Central memory CD8-positive, alpha-beta T cell (primary cell): ENCODE measurements around the gene DCN.

Experiments
- ATAC-seq: fragments of 150-1000 bp; cut with Tn5 transposase; replicated peaks from 2 replicates; pipeline ENCODE4 v1.10.0; 2022; ENCODE audit warnings: mild to moderate bottlenecking, moderate FRiP score, moderate number of reproducible peaks; ENCODE audit not compliant: poor library complexity, severe bottlenecking; ENCODE audit errors: extremely low read depth
- DNase-seq, 2 donors: peaks; one replicate each; pipeline ENCODE4 v3.0.0; 2021; ENCODE audit warnings: low spot score in 2 of 2
- H3K27ac Mint-ChIP-seq: one replicate; pipeline ENCODE4 v1.8.0; 2022; ENCODE audit warnings: low read depth, mild to moderate bottlenecking, moderate library complexity, mixed read lengths
- H3K27me3 Mint-ChIP-seq: one replicate; pipeline ENCODE4 v1.8.0; 2022; ENCODE audit warnings: mixed read lengths
- H3K36me3 Mint-ChIP-seq: one replicate; pipeline ENCODE4 v1.8.0; 2022; ENCODE audit warnings: mild to moderate bottlenecking, moderate library complexity, mixed read lengths; ENCODE audit not compliant: insufficient read depth
- H3K4me1 Mint-ChIP-seq: one replicate; pipeline ENCODE4 v1.8.0; 2022; ENCODE audit warnings: mixed read lengths
- H3K4me3 Mint-ChIP-seq: one replicate; pipeline ENCODE4 v1.8.0; 2022; ENCODE audit warnings: mild to moderate bottlenecking, moderate library complexity, mixed read lengths
- H3K9me3 Mint-ChIP-seq: one replicate; pipeline ENCODE4 v1.8.0; 2022; ENCODE audit warnings: mixed read lengths

Gene DCN

GRCh38 chr12:91155990-91156389 is 26.6 kb downstream of the DCN start:
- no peak for ATAC-seq
- H3K4me3 Mint-ChIP-seq = no peak overlapping the region

DNA sequence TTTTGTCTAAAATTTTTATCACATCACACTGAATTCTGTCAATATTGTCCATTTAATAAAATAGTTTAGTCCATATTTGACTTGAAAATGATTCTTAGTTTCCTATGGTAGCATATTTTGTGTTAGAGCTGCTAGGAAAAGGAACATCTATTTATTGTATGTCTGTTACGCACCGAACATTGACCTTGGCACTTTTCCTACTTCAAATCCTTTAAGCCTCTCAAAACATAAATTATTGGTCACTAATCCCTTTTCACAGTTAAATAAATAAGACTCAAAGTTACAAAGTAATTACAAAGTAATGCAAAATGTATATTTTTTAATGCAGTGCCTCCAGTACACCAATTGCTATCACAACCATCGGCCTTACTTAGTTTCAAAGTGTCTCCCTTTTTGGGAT is 28.5 kb downstream of the DCN start:
- H3K4me3 Mint-ChIP-seq = no peak overlapping the region
- ATAC-seq = no peak
- H3K36me3 Mint-ChIP-seq = no peaks in the 10 kb centered on the region
- no peak for DNase-seq
- peaks cover 5% of the 10 kb centered on the region for H3K9me3 Mint-ChIP-seq
- no peaks in the 10 kb centered on the region for H3K27me3 Mint-ChIP-seq
- no peaks in the 10 kb centered on the region for H3K4me1 Mint-ChIP-seq
- no peak overlapping the region for H3K27ac Mint-ChIP-seq

More at GRCh38 chr12:91155990-91156389, 26.6 kb downstream of the DCN start:
- no peaks in the 10 kb centered on the region for H3K36me3 Mint-ChIP-seq
- H3K27me3 Mint-ChIP-seq = no peaks in the 10 kb centered on the region
- no peaks in the 10 kb centered on the region for H3K4me1 Mint-ChIP-seq
- peaks cover under 1% of the 10 kb centered on the region for H3K9me3 Mint-ChIP-seq
- no peak for DNase-seq
- H3K27ac Mint-ChIP-seq = no peak overlapping the region

- Mint-ChIP-seq H3K4me3 (no peak overlapping the region), H3K27me3 (no peaks in the 10 kb centered on the region), H3K4me1 (no peaks in the 10 kb centered on the region), H3K9me3 (no peaks in the 10 kb centered on the region), H3K36me3 (no peaks in the 10 kb centered on the region), H3K27ac (no peak overlapping the region)
- DNase-seq = no peak
- ATAC-seq = no peak
Measured at GRCh38 chr12:91144053-91144452, 38.6 kb downstream of the DCN start.

DNA sequence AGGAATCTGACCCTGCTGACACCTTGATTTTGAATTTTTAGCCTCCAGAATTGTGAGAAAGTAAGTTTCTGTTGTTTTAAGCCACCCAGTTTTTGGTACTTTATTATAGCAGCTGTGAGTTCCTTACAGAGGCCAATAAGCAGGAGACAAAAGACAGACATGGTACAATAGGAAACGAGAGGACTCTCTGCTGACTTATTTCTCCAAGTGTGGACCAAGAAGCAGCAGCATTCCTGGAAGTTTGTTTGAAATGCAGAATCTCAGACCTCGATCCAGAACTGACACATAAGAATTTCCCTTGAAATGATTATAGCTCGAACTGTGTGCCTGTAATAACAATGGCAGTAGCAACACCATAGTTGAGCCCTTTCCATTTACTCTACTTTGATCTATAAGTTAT is 39.4 kb downstream of the DCN start:
- Mint-ChIP-seq H3K27ac (no peak overlapping the region), H3K4me3 (no peak overlapping the region), H3K4me1 (no peaks in the 10 kb centered on the region), H3K9me3 (no peaks in the 10 kb centered on the region), H3K36me3 (no peaks in the 10 kb centered on the region), H3K27me3 (no peaks in the 10 kb centered on the region)
- DNase-seq = no peak
- no peak for ATAC-seq

GRCh38 chr12:91142221-91142631 is 40.4 kb downstream of the DCN start:
- ATAC-seq (no peak), DNase-seq (no peak)
- H3K27ac Mint-ChIP-seq = no peak overlapping the region
- H3K27me3 Mint-ChIP-seq = no peaks in the 10 kb centered on the region
- no peaks in the 10 kb centered on the region for H3K4me1 Mint-ChIP-seq
- no peaks in the 10 kb centered on the region for H3K9me3 Mint-ChIP-seq
- H3K4me3 Mint-ChIP-seq = no peak overlapping the region
- no peaks in the 10 kb centered on the region for H3K36me3 Mint-ChIP-seq

DNA sequence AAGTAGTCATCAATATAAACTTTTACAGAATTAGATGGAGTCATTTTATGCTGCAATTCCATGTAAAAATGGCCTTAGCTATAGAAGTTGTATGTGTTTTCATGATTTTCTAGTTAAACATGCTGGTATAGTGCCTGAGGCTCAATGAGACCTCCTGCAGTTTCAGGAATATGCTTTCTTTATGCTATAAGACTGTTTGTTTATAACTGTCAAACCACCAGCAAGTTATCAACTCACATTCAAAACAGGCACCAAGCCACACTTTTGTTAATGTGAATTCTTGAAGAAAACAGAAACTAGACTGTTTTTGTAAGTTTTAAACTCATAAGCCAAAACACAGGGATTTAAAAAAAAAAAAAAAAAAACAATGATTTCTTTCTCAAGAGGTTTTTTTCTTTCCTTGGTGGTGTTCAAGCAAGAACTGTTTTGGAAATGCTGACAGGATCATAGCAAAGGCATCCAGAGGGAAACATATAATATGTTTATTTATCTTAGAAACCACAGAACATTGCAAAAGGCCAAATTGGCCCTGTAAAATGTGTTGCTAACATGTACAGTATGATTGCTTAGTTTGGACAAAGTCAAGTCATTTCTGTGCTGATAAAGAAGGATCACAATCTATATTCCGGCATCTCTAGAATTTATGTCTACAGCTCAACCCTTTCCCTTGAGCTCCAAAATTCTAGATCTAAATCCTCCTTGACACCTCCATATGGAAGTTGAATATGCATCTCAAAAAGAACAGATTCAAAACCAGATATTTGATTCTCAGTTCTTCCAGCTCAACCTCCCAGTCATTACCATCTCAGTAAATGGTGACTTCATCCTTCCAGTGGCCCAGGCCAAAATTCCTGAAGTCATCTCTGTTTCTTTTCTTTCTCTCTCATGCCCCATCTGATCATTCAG is 42.3 kb downstream of the DCN start:
- Mint-ChIP-seq H3K27ac (no peak overlapping the region), H3K36me3 (no peaks in the 10 kb centered on the region), H3K9me3 (peaks cover 2% of the 10 kb centered on the region), H3K27me3 (no peaks in the 10 kb centered on the region), H3K4me1 (no peaks in the 10 kb centered on the region), H3K4me3 (no peak overlapping the region)
- ATAC-seq (no peak), DNase-seq (no peak)

GRCh38 chr12:91139286-91139685 is 43.3 kb downstream of the DCN start:
- Mint-ChIP-seq H3K27ac (no peak overlapping the region), H3K27me3 (no peaks in the 10 kb centered on the region), H3K9me3 (peaks cover 5% of the 10 kb centered on the region), H3K36me3 (no peaks in the 10 kb centered on the region), H3K4me3 (no peak overlapping the region), H3K4me1 (no peaks in the 10 kb centered on the region)
- ATAC-seq (no peak), DNase-seq (no peak)

DNA sequence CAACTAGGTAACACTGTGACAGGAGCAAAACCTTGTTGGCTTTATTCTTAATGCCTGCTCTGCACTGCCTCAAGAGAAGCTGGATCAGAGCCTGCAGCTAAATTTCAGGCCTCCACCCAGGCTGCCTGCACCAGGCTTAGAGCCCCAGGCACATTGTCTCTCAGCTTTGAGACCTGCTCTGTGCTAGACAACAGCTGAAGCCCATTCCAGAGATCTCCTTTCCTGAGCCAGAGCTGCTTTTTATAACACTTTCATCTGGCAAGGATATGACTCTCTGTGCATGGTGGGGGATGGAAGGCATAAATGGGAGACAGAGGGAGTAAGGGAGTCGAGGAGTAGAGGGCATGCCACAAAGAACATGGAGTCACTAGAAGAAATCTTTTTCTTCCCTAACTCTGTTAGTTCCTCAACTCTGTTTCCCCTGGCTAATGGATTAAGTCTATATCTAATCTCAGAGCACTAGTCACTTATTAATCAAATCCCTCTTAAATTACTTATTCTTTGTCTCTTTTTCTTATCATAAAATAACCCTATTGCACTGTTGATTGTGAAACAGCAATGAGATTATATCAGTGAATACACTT is 44.2 kb downstream of the DCN start:
- H3K4me1 Mint-ChIP-seq = no peaks in the 10 kb centered on the region
- no peak overlapping the region for H3K4me3 Mint-ChIP-seq
- H3K27ac Mint-ChIP-seq = no peak overlapping the region

GRCh38 chr12:91133871-91134270 is 48.7 kb downstream of the DCN start:
- DNase-seq = no peak
- Mint-ChIP-seq H3K27me3 (no peaks in the 10 kb centered on the region), H3K4me1 (no peaks in the 10 kb centered on the region), H3K36me3 (no peaks in the 10 kb centered on the region), H3K4me3 (no peak overlapping the region), H3K27ac (no peak overlapping the region), H3K9me3 (peaks cover 5% of the 10 kb centered on the region)
- ATAC-seq = no peak

More for the DNA sequence above, 44.2 kb downstream of the DCN start:
- Mint-ChIP-seq H3K9me3 (peaks cover 5% of the 10 kb centered on the region), H3K36me3 (no peaks in the 10 kb centered on the region), H3K27me3 (no peaks in the 10 kb centered on the region)
- no peak for DNase-seq
- no peak for ATAC-seq

DNA sequence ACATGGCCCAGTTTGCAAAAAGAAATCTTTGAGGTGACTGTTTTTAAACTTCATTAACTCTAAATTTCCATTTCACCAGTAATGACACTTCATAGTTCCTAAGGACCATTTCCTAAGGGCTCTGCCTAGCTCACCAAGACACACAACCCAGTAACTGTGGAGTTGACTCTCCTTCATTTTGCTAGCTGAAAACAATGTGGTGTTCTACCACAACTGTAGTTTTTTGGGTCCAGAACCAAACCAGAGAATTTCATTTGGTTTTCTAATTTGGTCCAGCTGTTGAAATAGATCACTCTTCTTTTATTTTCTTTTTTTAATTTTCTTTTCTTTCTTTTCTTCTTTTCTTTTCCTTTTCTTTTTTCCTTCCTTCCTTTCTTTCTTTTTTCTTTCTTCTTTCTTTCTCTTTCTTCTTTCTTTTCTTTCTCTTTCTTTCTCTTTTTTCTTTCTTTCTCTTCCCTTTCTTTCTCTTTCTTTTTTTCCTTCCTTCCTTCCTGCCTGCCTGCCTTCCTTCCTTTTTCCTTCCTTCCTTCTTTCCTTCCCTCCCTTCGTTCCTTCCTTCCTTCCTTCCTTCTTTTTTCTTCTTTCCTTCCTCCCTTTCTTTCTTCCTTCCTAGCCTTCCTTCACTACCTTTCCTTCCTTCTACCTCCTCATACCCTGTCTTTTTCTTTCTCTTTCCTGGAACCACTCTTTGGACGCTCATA is 52.8 kb downstream of the DCN start:
- Mint-ChIP-seq H3K9me3 (no peaks in the 10 kb centered on the region), H3K4me1 (no peaks in the 10 kb centered on the region), H3K27me3 (no peaks in the 10 kb centered on the region), H3K4me3 (no peak overlapping the region), H3K36me3 (peaks cover under 1% of the 10 kb centered on the region), H3K27ac (peak overlapping the region; percentile 29)
- DNase-seq (no peak), ATAC-seq (no peak)

DNA sequence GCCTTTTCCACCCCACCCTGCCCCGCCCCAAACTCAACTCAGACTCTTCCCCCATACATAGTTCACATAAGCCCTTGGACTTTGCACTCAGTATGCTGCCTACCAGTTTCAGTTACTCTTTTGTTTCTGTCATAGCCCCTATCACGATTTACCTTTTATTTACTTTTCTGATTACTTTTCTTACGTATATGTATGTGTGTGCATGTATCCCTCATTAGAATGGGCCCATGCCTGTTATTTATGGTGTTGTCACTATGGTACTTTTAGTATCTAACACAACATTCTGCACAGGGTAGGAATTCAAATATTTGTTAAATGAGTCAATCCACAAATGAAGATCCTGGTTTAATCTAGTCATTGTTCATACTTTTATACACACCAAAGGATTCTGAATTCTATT is 54.9 kb downstream of the DCN start:
- H3K36me3 Mint-ChIP-seq = peaks cover 1% of the 10 kb centered on the region
- no peak overlapping the region for H3K4me3 Mint-ChIP-seq
- DNase-seq (no peak), ATAC-seq (no peak)
- no peaks in the 10 kb centered on the region for H3K27me3 Mint-ChIP-seq
- H3K4me1 Mint-ChIP-seq = no peaks in the 10 kb centered on the region
- no peak overlapping the region for H3K27ac Mint-ChIP-seq
- H3K9me3 Mint-ChIP-seq = no peaks in the 10 kb centered on the region

DNA sequence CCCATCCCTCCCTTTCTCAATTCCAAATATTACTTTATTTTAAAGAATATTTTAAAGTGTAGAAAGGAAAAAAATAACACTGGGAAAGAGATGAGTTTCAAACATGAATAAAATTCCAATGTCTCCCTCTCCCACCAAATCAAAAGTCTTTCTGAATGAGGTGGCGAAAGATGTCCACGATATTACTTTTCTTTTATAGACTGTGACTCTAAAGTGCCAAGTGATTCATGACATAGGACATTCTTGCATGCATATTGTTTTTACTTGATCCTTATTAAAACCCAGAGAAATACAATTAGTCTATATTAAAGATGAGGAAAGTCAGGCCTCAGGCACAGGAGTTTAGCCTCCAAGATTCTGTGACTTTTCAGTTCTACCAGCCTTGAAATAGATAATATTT is 55.3 kb downstream of the DCN start:
- no peak overlapping the region for H3K4me3 Mint-ChIP-seq
- no peaks in the 10 kb centered on the region for H3K9me3 Mint-ChIP-seq
- no peaks in the 10 kb centered on the region for H3K4me1 Mint-ChIP-seq
- DNase-seq (no peak), ATAC-seq (no peak)
- peaks cover 1% of the 10 kb centered on the region for H3K36me3 Mint-ChIP-seq
- H3K27me3 Mint-ChIP-seq = no peaks in the 10 kb centered on the region
- no peak overlapping the region for H3K27ac Mint-ChIP-seq

GRCh38 chr12:91126516-91126915 is 56.1 kb downstream of the DCN start:
- Mint-ChIP-seq H3K36me3 (peaks cover 1% of the 10 kb centered on the region), H3K4me1 (no peaks in the 10 kb centered on the region), H3K4me3 (no peak overlapping the region), H3K9me3 (no peaks in the 10 kb centered on the region), H3K27me3 (no peaks in the 10 kb centered on the region), H3K27ac (no peak overlapping the region)
- ATAC-seq = no peak
- DNase-seq = no peak
